Measurements from ENCODE around the gene NHERF1. TPM values are rescaled to one million over a fixed set of nuclear protein-coding genes. Genes with fewer than 3 reads are reported as not detected.

Gene NHERF1
- total RNA-seq, 1 donor, result 22.1 TPM

GRCh38 chr17:74790161-74791058 lies 42.0 kb downstream of the NHERF1 start:
- TF ChIP-seq, protein P1, sequence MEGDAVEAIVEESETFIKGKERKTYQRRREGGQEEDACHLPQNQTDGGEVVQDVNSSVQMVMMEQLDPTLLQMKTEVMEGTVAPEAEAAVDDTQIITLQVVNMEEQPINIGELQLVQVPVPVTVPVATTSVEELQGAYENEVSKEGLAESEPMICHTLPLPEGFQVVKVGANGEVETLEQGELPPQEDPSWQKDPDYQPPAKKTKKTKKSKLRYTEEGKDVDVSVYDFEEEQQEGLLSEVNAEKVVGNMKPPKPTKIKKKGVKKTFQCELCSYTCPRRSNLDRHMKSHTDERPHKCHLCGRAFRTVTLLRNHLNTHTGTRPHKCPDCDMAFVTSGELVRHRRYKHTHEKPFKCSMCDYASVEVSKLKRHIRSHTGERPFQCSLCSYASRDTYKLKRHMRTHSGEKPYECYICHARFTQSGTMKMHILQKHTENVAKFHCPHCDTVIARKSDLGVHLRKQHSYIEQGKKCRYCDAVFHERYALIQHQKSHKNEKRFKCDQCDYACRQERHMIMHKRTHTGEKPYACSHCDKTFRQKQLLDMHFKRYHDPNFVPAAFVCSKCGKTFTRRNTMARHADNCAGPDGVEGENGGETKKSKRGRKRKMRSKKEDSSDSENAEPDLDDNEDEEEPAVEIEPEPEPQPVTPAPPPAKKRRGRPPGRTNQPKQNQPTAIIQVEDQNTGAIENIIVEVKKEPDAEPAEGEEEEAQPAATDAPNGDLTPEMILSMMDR (IDR thresholded peaks at IDR 0.05; ENCODE audit: extremely low read depth, low read depth, low read length), result no peak
- Histone ChIP-seq H3K4me2 (ENCODE audit: insufficient read depth, low read length) (no peak overlapping the region), H4K20me1 (ENCODE audit: insufficient read depth, low read length) (peaks cover 6% of the 10 kb centered on the region), H3K4me3 (ENCODE audit: insufficient read depth, low read length) (no peak overlapping the region), H3K79me2 (ENCODE audit: insufficient read depth, low read length) (peaks cover 3% of the 10 kb centered on the region), H2AFZ (ENCODE audit: low read length) (no peak overlapping the region), H3K9me3 (ENCODE audit: low read depth, low read length) (no peaks in the 10 kb centered on the region), H3K27ac (ENCODE audit: low read depth, low read length) (no peak overlapping the region), H3K4me1 (ENCODE audit: insufficient read depth, low read length) (no peaks in the 10 kb centered on the region), H3K36me3 (ENCODE audit: insufficient read depth, low read length) (peaks cover 47% of the 10 kb centered on the region), H3K27me3 (ENCODE audit: insufficient read depth, low read length) (no peaks in the 10 kb centered on the region)
- peak; percentile 72 for DNase-seq (ENCODE audit: insufficient read length, low spot score, missing footprints)

GRCh38 chr17:74792586-74793105 lies 44.2 kb downstream of the NHERF1 start:
- Histone ChIP-seq H3K4me2 (ENCODE audit: insufficient read depth, low read length) (no peak overlapping the region), H2AFZ (ENCODE audit: low read length) (no peak overlapping the region), H3K79me2 (ENCODE audit: insufficient read depth, low read length) (no peaks in the 10 kb centered on the region), H4K20me1 (ENCODE audit: insufficient read depth, low read length) (no peaks in the 10 kb centered on the region), H3K27me3 (ENCODE audit: insufficient read depth, low read length) (no peaks in the 10 kb centered on the region), H3K9me3 (ENCODE audit: low read depth, low read length) (no peaks in the 10 kb centered on the region), H3K27ac (ENCODE audit: low read depth, low read length) (no peak overlapping the region), H3K36me3 (ENCODE audit: insufficient read depth, low read length) (peaks cover 55% of the 10 kb centered on the region), H3K4me3 (ENCODE audit: insufficient read depth, low read length) (no peak overlapping the region), H3K4me1 (ENCODE audit: insufficient read depth, low read length) (no peaks in the 10 kb centered on the region)
- TF ChIP-seq, protein P1 (IDR thresholded peaks at IDR 0.05; ENCODE audit: extremely low read depth, low read depth, low read length), result no peak
- DNase-seq (ENCODE audit: insufficient read length, low spot score, missing footprints), result peak; percentile 50

DNA sequence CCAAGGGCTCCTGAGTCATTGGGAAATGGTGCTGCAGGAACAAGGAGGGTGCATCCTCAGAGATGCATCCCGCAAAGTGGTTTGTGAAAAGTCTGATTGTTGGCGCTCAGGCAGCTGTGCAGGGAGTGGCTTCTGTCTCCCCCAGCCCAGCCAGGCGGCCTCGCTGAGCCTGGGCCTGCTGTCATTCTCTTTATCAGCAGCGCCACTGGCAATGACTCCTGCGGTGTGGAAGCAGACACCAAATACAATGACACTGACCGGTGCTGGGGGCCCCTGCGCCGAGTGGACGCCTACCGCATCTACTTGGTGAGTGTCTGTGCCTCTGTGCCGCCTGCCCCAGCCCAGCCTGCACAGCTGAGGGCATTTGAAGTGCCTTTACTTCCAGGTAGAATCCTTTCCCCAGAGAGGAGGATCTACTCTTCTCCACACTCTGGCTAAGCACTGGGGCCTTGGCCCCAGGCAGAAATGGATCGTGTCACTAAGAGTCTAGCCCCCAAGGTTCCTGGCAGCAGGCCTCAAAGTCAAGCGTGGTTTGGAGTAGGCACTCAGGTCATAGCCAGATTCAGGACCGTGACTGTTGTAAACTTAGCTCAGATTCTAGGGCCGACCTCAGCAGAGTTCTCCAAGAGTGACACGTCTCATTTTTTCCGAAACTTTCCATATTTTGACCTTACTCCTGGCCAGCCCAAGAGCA lies 47.0 kb downstream of the NHERF1 start:
- no peaks in the 10 kb centered on the region for H3K9me3 ChIP-seq (ENCODE audit: low read depth, low read length)
- no peak for DNase-seq (ENCODE audit: insufficient read length, low spot score, missing footprints)
- H4K20me1 ChIP-seq (ENCODE audit: insufficient read depth, low read length), result no peaks in the 10 kb centered on the region

More for the DNA sequence above, 47.0 kb downstream of the NHERF1 start:
- no peaks in the 10 kb centered on the region for H3K4me1 ChIP-seq (ENCODE audit: insufficient read depth, low read length)
- H3K4me2 ChIP-seq (ENCODE audit: insufficient read depth, low read length), result no peak overlapping the region
- H3K27me3 ChIP-seq (ENCODE audit: insufficient read depth, low read length), result no peaks in the 10 kb centered on the region
- no peak overlapping the region for H2AFZ ChIP-seq (ENCODE audit: low read length)
- H3K4me3 ChIP-seq (ENCODE audit: insufficient read depth, low read length), result no peak overlapping the region
- no peaks in the 10 kb centered on the region for H3K79me2 ChIP-seq (ENCODE audit: insufficient read depth, low read length)
- H3K36me3 ChIP-seq (ENCODE audit: insufficient read depth, low read length), result peaks cover 66% of the 10 kb centered on the region
- H3K27ac ChIP-seq (ENCODE audit: low read depth, low read length), result no peak overlapping the region
- TF ChIP-seq, protein P1 (IDR thresholded peaks at IDR 0.05; ENCODE audit: extremely low read depth, low read depth, low read length), result no peak
